CD4-positive, alpha-beta T cell treated with Interleukin-15 for 1 hour (primary cell): ENCODE data around the gene PLA2G1B.

Experiments
- DNase-seq: peaks from one replicate; pipeline ENCODE4 v3.0.0-alpha.2; 2020

The PLA2G1B gene

GRCh38 chr12:120327593-120327992 lies at the start of gene PLA2G1B:
TSS of gene PLA2G1B (minus strand) at chr12:120327779. CDS start at chr12:120327753, 26 bp downstream.
- DNase-seq: no peak

GRCh38 chr12:120376934-120377572 lies 49.5 kb upstream of the PLA2G1B start:
- DNase-seq: no peak

GRCh38 chr12:120376416-120376815 lies 48.8 kb upstream of the PLA2G1B start:
- no peak for DNase-seq

GRCh38 chr12:120376009-120376408 lies 48.4 kb upstream of the PLA2G1B start:
- DNase-seq: no peak

- no peak for DNase-seq
These were observed 46.1 kb upstream of the PLA2G1B start for GRCh38 chr12:120373683-120374082.

GRCh38 chr12:120370343-120371243 lies 43.0 kb upstream of the PLA2G1B start:
- no peak for DNase-seq

- no peak for DNase-seq
These were observed 42.2 kb upstream of the PLA2G1B start for GRCh38 chr12:120369603-120370342.

GRCh38 chr12:120368789-120369602 lies 41.4 kb upstream of the PLA2G1B start, which contains the start of gene MSI1:
TSS of gene MSI1 (minus strand) at chr12:120369164. CDS start at chr12:120369091, 73 bp downstream.
- no peak for DNase-seq

- no peak for DNase-seq
These were observed 40.6 kb upstream of the PLA2G1B start for GRCh38 chr12:120367924-120368788.

GRCh38 chr12:120367233-120367923 lies 39.8 kb upstream of the PLA2G1B start:
- DNase-seq: no peak

GRCh38 chr12:120366845-120367232 lies 39.3 kb upstream of the PLA2G1B start:
- no peak for DNase-seq

- DNase-seq: no peak
These were observed 38.7 kb upstream of the PLA2G1B start for GRCh38 chr12:120366341-120366705.

GRCh38 chr12:120365675-120366340 lies 38.2 kb upstream of the PLA2G1B start:
- no peak for DNase-seq

- no peak for DNase-seq
These were observed 36.9 kb upstream of the PLA2G1B start for GRCh38 chr12:120364487-120364886.

GRCh38 chr12:120363274-120363855 lies 35.8 kb upstream of the PLA2G1B start:
- DNase-seq: no peak

- DNase-seq: no peak
These were observed 35.1 kb upstream of the PLA2G1B start for GRCh38 chr12:120362516-120363273.

GRCh38 chr12:120361506-120362208 lies 34.1 kb upstream of the PLA2G1B start:
- DNase-seq: no peak

GRCh38 chr12:120359128-120359527 lies 31.5 kb upstream of the PLA2G1B start:
- DNase-seq: no peak
